SK-N-SH treated with all-trans-retinoic acid at 6 μM for 48 hours (cell line): ENCODE results near the gene NRXN3.

Experiments
- ARNTL ChIP-seq: fragments of 450-650 bp; formaldehyde crosslinking; IDR thresholded peaks from 2 replicates; pipeline ENCODE4 v1.5.0; 2020; ENCODE audit warnings: low read depth, mild to moderate bottlenecking, moderate library complexity, borderline replicate concordance
- CSDC2 ChIP-seq: fragments of 250-450 bp; sonication (Bioruptor Pico); IDR thresholded peaks from 2 replicates; pipeline ENCODE4 v1.5.0; 2020; ENCODE audit warnings: mild to moderate bottlenecking, moderate library complexity
- ESRRG ChIP-seq: fragments of 250-450 bp; sonication (Bioruptor Pico); IDR thresholded peaks from 2 replicates; pipeline ENCODE4 v1.6.1; 2021; ENCODE audit warnings: mild to moderate bottlenecking
- GLIS3 ChIP-seq: fragments of 250-450 bp; sonication (Bioruptor Pico); IDR thresholded peaks from 2 replicates; pipeline ENCODE4 v1.5.0; 2020; ENCODE audit warnings: mild to moderate bottlenecking, moderate library complexity
- ISL1 ChIP-seq: fragments of 250-450 bp; sonication (Bioruptor Pico); IDR thresholded peaks from 2 replicates; pipeline ENCODE4 v2.1.2; 2022; ENCODE audit warnings: mild to moderate bottlenecking, moderate library complexity
- PPARA ChIP-seq: fragments of 250-450 bp; sonication (Bioruptor Pico); IDR thresholded peaks from 2 replicates; pipeline ENCODE4 v1.5.0; 2020; ENCODE audit warnings: mild to moderate bottlenecking, borderline replicate concordance
- RARB ChIP-seq: fragments of 250-450 bp; sonication (Bioruptor Pico); IDR thresholded peaks from 2 replicates; pipeline ENCODE4 v1.8.0; 2021; ENCODE audit warnings: mild to moderate bottlenecking, moderate library complexity
- ZFP3 ChIP-seq: fragments of 250-450 bp; sonication (Bioruptor Pico); IDR thresholded peaks from 2 replicates; pipeline ENCODE4 v1.5.0; 2020; ENCODE audit warnings: mild to moderate bottlenecking, moderate library complexity
- ZFP30 ChIP-seq: fragments of 450-650 bp; formaldehyde crosslinking; IDR thresholded peaks from 2 replicates; pipeline ENCODE4 v1.5.0; 2022; ENCODE audit warnings: mild to moderate bottlenecking, moderate library complexity
- ZNF70 ChIP-seq: fragments of 450-650 bp; formaldehyde crosslinking; IDR thresholded peaks from 2 replicates; pipeline ENCODE4 v1.5.0; 2020; ENCODE audit warnings: mild to moderate bottlenecking, moderate library complexity
- TF ChIP-seq, protein P1 (sequence below): fragments of 250-450 bp; sonication (Bioruptor Pico); IDR thresholded peaks from 2 replicates; pipeline ENCODE4 v1.8.0; 2021; ENCODE audit warnings: low read depth, mild to moderate bottlenecking, moderate library complexity, borderline replicate concordance
- TF ChIP-seq, protein P2 (sequence below): fragments of 250-450 bp; sonication (Bioruptor Pico); IDR thresholded peaks from 2 replicates; pipeline ENCODE4 v1.5.1; 2020; ENCODE audit warnings: low read depth, mild to moderate bottlenecking, moderate library complexity
- TF ChIP-seq, protein P3 (sequence below): fragments of 250-450 bp; sonication (Bioruptor Pico); IDR thresholded peaks from 2 replicates; pipeline ENCODE4 v1.5.0; 2020; ENCODE audit warnings: mild to moderate bottlenecking, moderate library complexity
- TF ChIP-seq, protein P4 (sequence below): fragments of 250-450 bp; sonication (Bioruptor Pico); IDR thresholded peaks from 2 replicates; pipeline ENCODE4 v1.5.1; 2021; ENCODE audit warnings: mild to moderate bottlenecking, moderate library complexity

DNA sequence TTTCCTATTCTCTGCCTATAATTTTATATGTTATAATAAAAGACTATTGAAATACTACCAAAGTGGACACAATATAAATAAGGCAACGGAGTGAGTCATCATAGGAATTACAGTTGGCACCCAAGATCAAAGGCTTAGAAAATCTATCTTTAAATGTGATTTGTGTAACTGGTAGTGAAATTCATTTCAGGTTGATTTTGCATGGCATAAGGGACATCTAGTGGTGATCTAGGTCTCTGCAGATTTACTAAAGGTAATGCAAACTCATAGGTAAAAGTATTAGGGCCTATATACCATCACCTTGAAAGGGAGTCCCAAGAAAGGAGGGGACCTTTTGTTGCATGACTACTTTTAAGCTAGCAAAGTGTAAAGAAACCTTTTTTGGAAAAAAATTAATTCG lies 527.2 kb downstream of the NRXN3 start:
- TF ChIP-seq GLIS3: no peak
- no peak for TF ChIP-seq ZNF70 (CRISPR knock-in tag)
- TF ChIP-seq, protein P1, sequence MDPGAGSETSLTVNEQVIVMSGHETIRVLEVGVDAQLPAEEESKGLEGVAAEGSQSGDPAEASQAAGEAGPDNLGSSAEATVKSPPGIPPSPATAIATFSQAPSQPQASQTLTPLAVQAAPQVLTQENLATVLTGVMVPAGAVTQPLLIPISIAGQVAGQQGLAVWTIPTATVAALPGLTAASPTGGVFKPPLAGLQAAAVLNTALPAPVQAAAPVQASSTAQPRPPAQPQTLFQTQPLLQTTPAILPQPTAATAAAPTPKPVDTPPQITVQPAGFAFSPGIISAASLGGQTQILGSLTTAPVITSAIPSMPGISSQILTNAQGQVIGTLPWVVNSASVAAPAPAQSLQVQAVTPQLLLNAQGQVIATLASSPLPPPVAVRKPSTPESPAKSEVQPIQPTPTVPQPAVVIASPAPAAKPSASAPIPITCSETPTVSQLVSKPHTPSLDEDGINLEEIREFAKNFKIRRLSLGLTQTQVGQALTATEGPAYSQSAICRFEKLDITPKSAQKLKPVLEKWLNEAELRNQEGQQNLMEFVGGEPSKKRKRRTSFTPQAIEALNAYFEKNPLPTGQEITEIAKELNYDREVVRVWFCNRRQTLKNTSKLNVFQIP (CRISPR knock-in tag): no peak
- TF ChIP-seq, protein P2, sequence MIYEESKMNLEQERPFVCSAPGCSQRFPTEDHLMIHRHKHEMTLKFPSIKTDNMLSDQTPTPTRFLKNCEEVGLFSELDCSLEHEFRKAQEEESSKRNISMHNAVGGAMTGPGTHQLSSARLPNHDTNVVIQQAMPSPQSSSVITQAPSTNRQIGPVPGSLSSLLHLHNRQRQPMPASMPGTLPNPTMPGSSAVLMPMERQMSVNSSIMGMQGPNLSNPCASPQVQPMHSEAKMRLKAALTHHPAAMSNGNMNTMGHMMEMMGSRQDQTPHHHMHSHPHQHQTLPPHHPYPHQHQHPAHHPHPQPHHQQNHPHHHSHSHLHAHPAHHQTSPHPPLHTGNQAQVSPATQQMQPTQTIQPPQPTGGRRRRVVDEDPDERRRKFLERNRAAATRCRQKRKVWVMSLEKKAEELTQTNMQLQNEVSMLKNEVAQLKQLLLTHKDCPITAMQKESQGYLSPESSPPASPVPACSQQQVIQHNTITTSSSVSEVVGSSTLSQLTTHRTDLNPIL: no peak
- TF ChIP-seq ARNTL (CRISPR knock-in tag): no peak
- TF ChIP-seq, protein P3, sequence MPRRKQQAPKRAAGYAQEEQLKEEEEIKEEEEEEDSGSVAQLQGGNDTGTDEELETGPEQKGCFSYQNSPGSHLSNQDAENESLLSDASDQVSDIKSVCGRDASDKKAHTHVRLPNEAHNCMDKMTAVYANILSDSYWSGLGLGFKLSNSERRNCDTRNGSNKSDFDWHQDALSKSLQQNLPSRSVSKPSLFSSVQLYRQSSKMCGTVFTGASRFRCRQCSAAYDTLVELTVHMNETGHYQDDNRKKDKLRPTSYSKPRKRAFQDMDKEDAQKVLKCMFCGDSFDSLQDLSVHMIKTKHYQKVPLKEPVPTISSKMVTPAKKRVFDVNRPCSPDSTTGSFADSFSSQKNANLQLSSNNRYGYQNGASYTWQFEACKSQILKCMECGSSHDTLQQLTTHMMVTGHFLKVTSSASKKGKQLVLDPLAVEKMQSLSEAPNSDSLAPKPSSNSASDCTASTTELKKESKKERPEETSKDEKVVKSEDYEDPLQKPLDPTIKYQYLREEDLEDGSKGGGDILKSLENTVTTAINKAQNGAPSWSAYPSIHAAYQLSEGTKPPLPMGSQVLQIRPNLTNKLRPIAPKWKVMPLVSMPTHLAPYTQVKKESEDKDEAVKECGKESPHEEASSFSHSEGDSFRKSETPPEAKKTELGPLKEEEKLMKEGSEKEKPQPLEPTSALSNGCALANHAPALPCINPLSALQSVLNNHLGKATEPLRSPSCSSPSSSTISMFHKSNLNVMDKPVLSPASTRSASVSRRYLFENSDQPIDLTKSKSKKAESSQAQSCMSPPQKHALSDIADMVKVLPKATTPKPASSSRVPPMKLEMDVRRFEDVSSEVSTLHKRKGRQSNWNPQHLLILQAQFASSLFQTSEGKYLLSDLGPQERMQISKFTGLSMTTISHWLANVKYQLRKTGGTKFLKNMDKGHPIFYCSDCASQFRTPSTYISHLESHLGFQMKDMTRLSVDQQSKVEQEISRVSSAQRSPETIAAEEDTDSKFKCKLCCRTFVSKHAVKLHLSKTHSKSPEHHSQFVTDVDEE (CRISPR knock-in tag): no peak
- no peak for TF ChIP-seq CSDC2 (CRISPR knock-in tag)
- no peak for TF ChIP-seq ZFP30
- no peak for TF ChIP-seq ZFP3 (CRISPR knock-in tag)
- TF ChIP-seq, protein P4, sequence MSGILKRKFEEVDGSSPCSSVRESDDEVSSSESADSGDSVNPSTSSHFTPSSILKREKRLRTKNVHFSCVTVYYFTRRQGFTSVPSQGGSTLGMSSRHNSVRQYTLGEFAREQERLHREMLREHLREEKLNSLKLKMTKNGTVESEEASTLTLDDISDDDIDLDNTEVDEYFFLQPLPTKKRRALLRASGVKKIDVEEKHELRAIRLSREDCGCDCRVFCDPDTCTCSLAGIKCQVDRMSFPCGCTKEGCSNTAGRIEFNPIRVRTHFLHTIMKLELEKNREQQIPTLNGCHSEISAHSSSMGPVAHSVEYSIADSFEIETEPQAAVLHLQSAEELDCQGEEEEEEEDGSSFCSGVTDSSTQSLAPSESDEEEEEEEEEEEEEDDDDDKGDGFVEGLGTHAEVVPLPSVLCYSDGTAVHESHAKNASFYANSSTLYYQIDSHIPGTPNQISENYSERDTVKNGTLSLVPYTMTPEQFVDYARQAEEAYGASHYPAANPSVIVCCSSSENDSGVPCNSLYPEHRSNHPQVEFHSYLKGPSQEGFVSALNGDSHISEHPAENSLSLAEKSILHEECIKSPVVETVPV: no peak
- TF ChIP-seq RARB (CRISPR knock-in tag): no peak
- no peak for TF ChIP-seq PPARA (CRISPR knock-in tag)
- no peak for TF ChIP-seq ISL1 (CRISPR knock-in tag)
- TF ChIP-seq ESRRG (CRISPR knock-in tag): no peak
